ENCODE data around the gene RGS1. TPM values are rescaled to one million over a fixed set of nuclear protein-coding genes. Genes with fewer than 3 reads are reported as not detected.

RGS1 gene
- total and polyA plus RNA-seq, 9 of the 15 experiments (the other 6 are each of a cell fraction or from before 2014, with no cell fraction given): not detected

DNA sequence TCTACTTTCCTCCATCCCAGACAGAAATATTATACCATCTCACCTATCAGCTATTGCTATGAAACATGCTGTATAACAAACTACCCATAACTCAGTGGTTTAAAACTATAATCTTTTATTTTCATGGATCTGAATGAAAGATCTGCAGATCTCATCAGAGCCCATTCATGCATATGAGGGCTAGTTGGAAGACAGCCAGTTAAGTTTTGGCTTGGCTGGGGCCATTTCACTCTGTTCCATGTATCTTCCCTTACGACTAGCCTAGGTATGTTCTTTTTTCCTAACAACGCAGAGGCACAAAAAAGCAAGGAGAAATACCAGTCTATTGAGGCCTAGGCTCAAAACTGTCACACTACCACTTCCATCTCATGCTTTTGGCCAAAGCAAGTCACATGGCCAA is 28.1 kb upstream of the RGS1 start:
- H3K9me1 ChIP-seq (ENCODE audit: control insufficient read depth, insufficient read depth, low read length): no peaks in the 10 kb centered on the region
- no TSS peak for BruUV-seq (replicated peaks)
- H3K27ac ChIP-seq (ENCODE audit: extremely low read depth, low read depth, low read length): no peak overlapping the region
- in situ Hi-C loops (cut with MboI) (no loop called here), intact Hi-C loops (cut with micrococcal nuclease) (no loop called here)
- no peak overlapping the region for H3K9ac ChIP-seq (ENCODE audit: insufficient read depth in 1 of 2, low read depth in 2 of 2, low read length in 2 of 2)
- no peak overlapping the region for H3K4me2 ChIP-seq (ENCODE audit: insufficient read depth, low read length)
- no peak overlapping the region for H2AFZ ChIP-seq (ENCODE audit: low read depth, low read length)
- DNase-seq (ENCODE audit: extremely low read depth in 1 of 4, low spot score in 3 of 4) (no peak), FAIRE-seq (no peak), ATAC-seq (no peak)
- ChIA-PET POLR2A (no interaction called here), CTCF (ENCODE audit: low intra/inter-chr PET ratio) (no interaction called here)
- no peaks in the 10 kb centered on the region for H3K36me3 ChIP-seq (ENCODE audit: control insufficient read depth, insufficient read depth, low read length)
- no peaks in the 10 kb centered on the region for H3K79me2 ChIP-seq (ENCODE audit: control insufficient read depth, insufficient read depth, low read length)
- no peak overlapping the region for H3K4me3 ChIP-seq
- no peaks in the 10 kb centered on the region for H3K4me1 ChIP-seq (replicated peaks in 1 of 2; ENCODE audit: control insufficient read depth in 2 of 2, insufficient read depth in 2 of 2, low read length in 2 of 2)
- no peaks in the 10 kb centered on the region for H4K20me1 ChIP-seq (replicated peaks; ENCODE audit: control insufficient read depth, insufficient read depth, low read length)
- WGBS (ENCODE audit: insufficient coverage, low coverage, missing lambda C conversion rate): 2% methylated on average over 2 of the region's 2 CpGs
- no peaks in the 10 kb centered on the region for H3K9me3 ChIP-seq (replicated peaks; ENCODE audit: control insufficient read depth, insufficient read depth, low read depth, low read length)
- no peaks in the 10 kb centered on the region for H3K27me3 ChIP-seq (ENCODE audit: control insufficient read depth in 2 of 2, insufficient read depth in 2 of 2, low read length in 2 of 2)
- TF ChIP-seq POU5F1 (IDR thresholded peaks at IDR 0.05; ENCODE audit: borderline replicate concordance, low read depth, low read length, partially characterized antibody) (no peak), ETV1 (tag; conservative IDR thresholded peaks at IDR 0.05; ENCODE audit: low read depth) (no peak), SOX6 (IDR thresholded peaks at IDR 0.05) (no peak), ZNF384 (IDR thresholded peaks at IDR 0.05; ENCODE audit: low read depth, low read length) (no peak), MYBL2 (IDR thresholded peaks at IDR 0.05; ENCODE audit: low read depth) (no peak), MYBL2 (CRISPR knock-in tag; IDR thresholded peaks at IDR 0.05; ENCODE audit: borderline replicate concordance) (no peak), KDM5B (IDR thresholded peaks at IDR 0.05; ENCODE audit: insufficient replicate concordance, low read depth, low read length) (no peak), MCM3 (IDR thresholded peaks at IDR 0.05) (no peak), HDAC1 (IDR thresholded peaks at IDR 0.05) (no peak), SIRT6 (IDR thresholded peaks at IDR 0.05; ENCODE audit: low read depth, low read length) (no peak), STAT5A (IDR thresholded peaks at IDR 0.05; ENCODE audit: borderline replicate concordance, low read length) (no peak)
- TF ChIP-seq, protein P1, sequence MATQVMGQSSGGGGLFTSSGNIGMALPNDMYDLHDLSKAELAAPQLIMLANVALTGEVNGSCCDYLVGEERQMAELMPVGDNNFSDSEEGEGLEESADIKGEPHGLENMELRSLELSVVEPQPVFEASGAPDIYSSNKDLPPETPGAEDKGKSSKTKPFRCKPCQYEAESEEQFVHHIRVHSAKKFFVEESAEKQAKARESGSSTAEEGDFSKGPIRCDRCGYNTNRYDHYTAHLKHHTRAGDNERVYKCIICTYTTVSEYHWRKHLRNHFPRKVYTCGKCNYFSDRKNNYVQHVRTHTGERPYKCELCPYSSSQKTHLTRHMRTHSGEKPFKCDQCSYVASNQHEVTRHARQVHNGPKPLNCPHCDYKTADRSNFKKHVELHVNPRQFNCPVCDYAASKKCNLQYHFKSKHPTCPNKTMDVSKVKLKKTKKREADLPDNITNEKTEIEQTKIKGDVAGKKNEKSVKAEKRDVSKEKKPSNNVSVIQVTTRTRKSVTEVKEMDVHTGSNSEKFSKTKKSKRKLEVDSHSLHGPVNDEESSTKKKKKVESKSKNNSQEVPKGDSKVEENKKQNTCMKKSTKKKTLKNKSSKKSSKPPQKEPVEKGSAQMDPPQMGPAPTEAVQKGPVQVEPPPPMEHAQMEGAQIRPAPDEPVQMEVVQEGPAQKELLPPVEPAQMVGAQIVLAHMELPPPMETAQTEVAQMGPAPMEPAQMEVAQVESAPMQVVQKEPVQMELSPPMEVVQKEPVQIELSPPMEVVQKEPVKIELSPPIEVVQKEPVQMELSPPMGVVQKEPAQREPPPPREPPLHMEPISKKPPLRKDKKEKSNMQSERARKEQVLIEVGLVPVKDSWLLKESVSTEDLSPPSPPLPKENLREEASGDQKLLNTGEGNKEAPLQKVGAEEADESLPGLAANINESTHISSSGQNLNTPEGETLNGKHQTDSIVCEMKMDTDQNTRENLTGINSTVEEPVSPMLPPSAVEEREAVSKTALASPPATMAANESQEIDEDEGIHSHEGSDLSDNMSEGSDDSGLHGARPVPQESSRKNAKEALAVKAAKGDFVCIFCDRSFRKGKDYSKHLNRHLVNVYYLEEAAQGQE (IDR thresholded peaks at IDR 0.05; ENCODE audit: borderline replicate concordance): no peak
- TF ChIP-seq, protein P1 (CRISPR knock-in tag; IDR thresholded peaks at IDR 0.05; ENCODE audit: low read depth): no peak
- TF ChIP-seq, protein P2, sequence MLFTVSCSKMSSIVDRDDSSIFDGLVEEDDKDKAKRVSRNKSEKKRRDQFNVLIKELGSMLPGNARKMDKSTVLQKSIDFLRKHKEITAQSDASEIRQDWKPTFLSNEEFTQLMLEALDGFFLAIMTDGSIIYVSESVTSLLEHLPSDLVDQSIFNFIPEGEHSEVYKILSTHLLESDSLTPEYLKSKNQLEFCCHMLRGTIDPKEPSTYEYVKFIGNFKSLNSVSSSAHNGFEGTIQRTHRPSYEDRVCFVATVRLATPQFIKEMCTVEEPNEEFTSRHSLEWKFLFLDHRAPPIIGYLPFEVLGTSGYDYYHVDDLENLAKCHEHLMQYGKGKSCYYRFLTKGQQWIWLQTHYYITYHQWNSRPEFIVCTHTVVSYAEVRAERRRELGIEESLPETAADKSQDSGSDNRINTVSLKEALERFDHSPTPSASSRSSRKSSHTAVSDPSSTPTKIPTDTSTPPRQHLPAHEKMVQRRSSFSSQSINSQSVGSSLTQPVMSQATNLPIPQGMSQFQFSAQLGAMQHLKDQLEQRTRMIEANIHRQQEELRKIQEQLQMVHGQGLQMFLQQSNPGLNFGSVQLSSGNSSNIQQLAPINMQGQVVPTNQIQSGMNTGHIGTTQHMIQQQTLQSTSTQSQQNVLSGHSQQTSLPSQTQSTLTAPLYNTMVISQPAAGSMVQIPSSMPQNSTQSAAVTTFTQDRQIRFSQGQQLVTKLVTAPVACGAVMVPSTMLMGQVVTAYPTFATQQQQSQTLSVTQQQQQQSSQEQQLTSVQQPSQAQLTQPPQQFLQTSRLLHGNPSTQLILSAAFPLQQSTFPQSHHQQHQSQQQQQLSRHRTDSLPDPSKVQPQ (CRISPR knock-in tag; IDR thresholded peaks at IDR 0.05; ENCODE audit: borderline replicate concordance): no peak

Measured in K562 (cell line).